HEK293T (cell line): ENCODE results near the gene CHRD.

Source experiments
- BHLHE40 ChIP-seq: fragments of 450-650 bp; IDR thresholded peaks from 2 replicates; pipeline ENCODE4 v1.6.1; 2016; ENCODE audit warnings: mild to moderate bottlenecking, moderate library complexity, borderline replicate concordance
- HDGF ChIP-seq: fragments of 450-650 bp; IDR thresholded peaks from 2 replicates; pipeline ENCODE4 v1.6.1; 2017; ENCODE audit warnings: antibody characterized with exemption, borderline replicate concordance
- LEF1 ChIP-seq: fragments of 450-650 bp; IDR thresholded peaks from 2 replicates; pipeline ENCODE4 v1.6.1; 2017; ENCODE audit warnings: mild to moderate bottlenecking, borderline replicate concordance
- SUZ12 ChIP-seq: fragments of 450-650 bp; IDR thresholded peaks from 2 replicates; pipeline ENCODE4 v1.6.1; 2016; ENCODE audit warnings: mild to moderate bottlenecking
- ZNF384 ChIP-seq: fragments of 450-650 bp; IDR thresholded peaks from 2 replicates; pipeline ENCODE4 v1.6.1; 2016
- TF ChIP-seq, protein P1 (sequence below): fragments of 450-650 bp; IDR thresholded peaks from 2 replicates; pipeline ENCODE4 v1.6.1; 2016

DNA sequence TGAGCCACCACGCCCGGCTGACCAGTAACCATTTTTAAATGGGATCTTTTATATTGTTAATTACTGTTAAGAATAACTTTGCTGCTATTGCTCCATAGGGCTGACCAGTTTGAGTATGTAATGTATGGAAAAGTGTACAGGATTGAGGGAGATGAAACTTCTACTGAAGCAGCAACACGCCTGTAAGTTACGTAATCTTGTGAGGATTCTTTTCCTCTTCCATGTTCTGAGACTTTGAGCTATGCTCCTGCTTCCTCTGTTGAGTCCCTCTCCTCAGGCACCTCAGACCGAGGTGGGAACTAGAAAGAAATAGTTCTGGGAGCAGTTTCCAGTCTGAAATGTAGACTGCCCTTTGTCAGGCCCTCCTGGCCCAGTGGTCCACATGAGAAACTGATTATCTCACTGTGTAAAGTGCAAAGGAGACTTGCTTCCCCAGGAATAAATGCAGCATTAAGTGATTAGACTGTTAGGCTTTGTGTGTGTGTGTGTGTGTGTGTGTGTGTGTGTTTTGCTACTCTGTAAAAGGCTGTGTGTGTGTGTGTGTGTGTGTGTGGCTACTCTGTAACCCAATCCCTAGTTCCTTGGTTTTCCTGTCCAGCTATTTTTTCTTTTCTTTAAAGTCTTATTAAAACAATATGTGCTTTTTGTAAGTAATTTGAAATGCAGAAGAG lies 13.1 kb upstream of the CHRD start:
- TF ChIP-seq LEF1 (no peak), SUZ12 (no peak), HDGF (no peak), BHLHE40 (no peak), ZNF384 (no peak)
- TF ChIP-seq, protein P1, sequence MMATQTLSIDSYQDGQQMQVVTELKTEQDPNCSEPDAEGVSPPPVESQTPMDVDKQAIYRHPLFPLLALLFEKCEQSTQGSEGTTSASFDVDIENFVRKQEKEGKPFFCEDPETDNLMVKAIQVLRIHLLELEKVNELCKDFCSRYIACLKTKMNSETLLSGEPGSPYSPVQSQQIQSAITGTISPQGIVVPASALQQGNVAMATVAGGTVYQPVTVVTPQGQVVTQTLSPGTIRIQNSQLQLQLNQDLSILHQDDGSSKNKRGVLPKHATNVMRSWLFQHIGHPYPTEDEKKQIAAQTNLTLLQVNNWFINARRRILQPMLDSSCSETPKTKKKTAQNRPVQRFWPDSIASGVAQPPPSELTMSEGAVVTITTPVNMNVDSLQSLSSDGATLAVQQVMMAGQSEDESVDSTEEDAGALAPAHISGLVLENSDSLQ = no peak
